Calu3 (cell line): ENCODE results near the gene CCDC15. TPM values are rescaled to one million over a fixed set of nuclear protein-coding genes. Genes with fewer than 3 reads are reported as not detected.

Experiments used
- BruUV-seq: library from RNA; stranded (reverse); fragments of 400-500 nt; replicated peaks from 2 replicates; lab custom pipeline; 2021; lab: Mats Ljungman, UMichigan
- CTCF ChIA-PET: fragments of 300-600 bp; sonication (Branson Sonifier 250); formaldehyde crosslinking; loops from one replicate; lab custom pipeline; 2022; ENCODE audit warnings: antibody characterized with exemption; lab: Charles Lee
- DNase-seq: peaks from one replicate; pipeline ENCODE4 v3.0.0; 2022
- H3K27ac Mint-ChIP-seq: one replicate; pipeline ENCODE4 v1.8.0; 2022; ENCODE audit warnings: mixed read lengths; ENCODE audit not compliant: unreplicated experiment
- H3K27me3 Mint-ChIP-seq: one replicate; pipeline ENCODE4 v1.8.0; 2022; ENCODE audit warnings: mixed read lengths; ENCODE audit not compliant: unreplicated experiment
- H3K36me3 Mint-ChIP-seq: one replicate; pipeline ENCODE4 v1.8.0; 2022; ENCODE audit warnings: mild to moderate bottlenecking, moderate library complexity, mixed read lengths; ENCODE audit not compliant: insufficient read depth, unreplicated experiment
- H3K4me1 Mint-ChIP-seq: one replicate; pipeline ENCODE4 v1.8.0; 2022; ENCODE audit warnings: mild to moderate bottlenecking, low read depth, mixed read lengths; ENCODE audit not compliant: unreplicated experiment
- H3K4me3 Mint-ChIP-seq: one replicate; pipeline ENCODE4 v1.8.0; 2022; ENCODE audit warnings: mild to moderate bottlenecking, low read depth, moderate library complexity, mixed read lengths; ENCODE audit not compliant: unreplicated experiment
- H3K9me3 Mint-ChIP-seq: one replicate; pipeline ENCODE4 v1.8.0; 2022; ENCODE audit warnings: low read depth, mixed read lengths; ENCODE audit not compliant: unreplicated experiment
- CTCF ChIP-seq: fragments of 200-600 bp; IDR thresholded peaks from one replicate; pipeline ENCODE4 v1.8.0; 2022; ENCODE audit warnings: antibody characterized with exemption; ENCODE audit not compliant: unreplicated experiment
- intact Hi-C: fragments of 100-400 bp; cut with micrococcal nuclease; formaldehyde crosslinking; loops from one replicate; pipeline ENCODE4 v1.10.0; 2022; ENCODE audit not compliant: unreplicated experiment
- total RNA-seq: library from RNA; stranded (reverse); gene quantifications from 2 replicates; pipeline ENCODE4 v1.2.3, GENCODE V29; 2022

Gene CCDC15
- total RNA-seq, 1 experiment from 2014 or later: 2.3 TPM

GRCh38 chr11:125090816-125091215, 136.8 kb downstream of the CCDC15 start:
- Mint-ChIP-seq H3K4me3 (no peak overlapping the region), H3K4me1 (peaks cover 9% of the 10 kb centered on the region), H3K27me3 (no peaks in the 10 kb centered on the region), H3K27ac (no peak overlapping the region), H3K36me3 (peaks cover 6% of the 10 kb centered on the region), H3K9me3 (no peaks in the 10 kb centered on the region)
- no peak for TF ChIP-seq CTCF
- BruUV-seq: no TSS peak
- CTCF ChIA-PET: interaction anchor here (0.8 to 1.5 kb wide), 6 partner anchors 8 to 338 kb away, joined by 3 to 8 read pairs (median 4); no protein-coding TSS in a partner anchor
- DNase-seq: no peak
- intact Hi-C loops: loop anchor here (1.0 to 10.0 kb wide), 3 partner anchors 50 to 314 kb away; no protein-coding TSS in a partner anchor

Other genes starting within 250 kb of the CCDC15 start
- gene NRGN, start 214.3 kb upstream of the CCDC15 start, total RNA-seq: 5.8 and 6.0 TPM in 2 replicates
- not detected in 2 replicates for gene VSIG2, start 201.9 kb upstream of the CCDC15 start, total RNA-seq
- 1.0 and 1.1 TPM in 2 replicates for gene ESAM, start 191.9 kb upstream of the CCDC15 start, total RNA-seq
- gene MSANTD2, start 153.8 kb upstream of the CCDC15 start, total RNA-seq: 12.6 and 13.0 TPM in 2 replicates
- 0.69 and 0.99 TPM in 2 replicates for gene ROBO3, start 88.8 kb upstream of the CCDC15 start, total RNA-seq
- not detected in 2 replicates for gene ROBO4, start 56.3 kb upstream of the CCDC15 start, total RNA-seq
- not detected in 2 replicates for gene HEPN1, start 35.0 kb upstream of the CCDC15 start, total RNA-seq
- gene HEPACAM, start 18.2 kb upstream of the CCDC15 start, total RNA-seq: not detected in 2 replicates
- 2.5 and 4.3 TPM in 2 replicates for gene SLC37A2, start 109.1 kb downstream of the CCDC15 start, total RNA-seq
- 10.0 and 14.5 TPM in 2 replicates for gene TMEM218, start 157.4 kb downstream of the CCDC15 start, total RNA-seq
- gene PKNOX2, start 210.5 kb downstream of the CCDC15 start, total RNA-seq: not detected in 2 replicates